CD14-positive monocyte (primary cell): ENCODE results near the gene IFT20. TPM values are rescaled to one million over a fixed set of nuclear protein-coding genes. Genes with fewer than 3 reads are reported as not detected.

Experiments used
- DNase-seq, 3 donors: peaks; one replicate each; pipeline ENCODE4 v3.0.0-alpha.2; 2011 to 2022
- H2AFZ ChIP-seq: 2 replicates; pipeline ENCODE4 v1.6.0; 2012; ENCODE audit warnings: mild to moderate bottlenecking, low read depth, low read length, inconsistent platforms; ENCODE audit not compliant: insufficient read depth, poor library complexity, severe bottlenecking
- H3K27ac ChIP-seq, 2 donors: 1 replicate in 1 of 2; 2 replicates in 1 of 2; pipeline ENCODE4 v1.5.1; 2012 to 2013; ENCODE audit warnings: low read length in 2 of 2, control low read depth in 1 of 2, inconsistent platforms in 1 of 2, low read depth in 1 of 2, mild to moderate bottlenecking in 1 of 2
- H3K27me3 ChIP-seq, 2 donors: one replicate each; pipeline versions ENCODE4 v1.6.0 to v1.6.1; 2011 to 2013; ENCODE audit warnings: low read length in 2 of 2; ENCODE audit not compliant: control insufficient read depth in 2 of 2, insufficient read depth in 2 of 2
- H3K36me3 ChIP-seq, 2 donors: replicated peaks in 1 of 2; 1 replicate in 1 of 2; 2 replicates in 1 of 2; pipeline versions ENCODE4 v1.5.1 to v1.6.1; 2012 to 2013; ENCODE audit warnings: low read length in 2 of 2, control low read depth in 1 of 2, inconsistent platforms in 1 of 2, mild to moderate bottlenecking in 1 of 2; ENCODE audit not compliant: insufficient read depth in 2 of 2, control insufficient read depth in 1 of 2
- H3K4me1 ChIP-seq, 2 donors: 1 replicate in 1 of 2; 2 replicates in 1 of 2; pipeline versions ENCODE4 v1.5.1 to v1.6.1; 2012 to 2013; ENCODE audit warnings: low read length in 2 of 2, control low read depth in 1 of 2, inconsistent platforms in 1 of 2, mild to moderate bottlenecking in 1 of 2, moderate library complexity in 1 of 2; ENCODE audit not compliant: insufficient read depth in 2 of 2, control insufficient read depth in 1 of 2
- H3K4me2 ChIP-seq: replicated peaks from 2 replicates; pipeline ENCODE3; 2012; ENCODE audit warnings: low read length, moderate library complexity, mild to moderate bottlenecking; ENCODE audit not compliant: poor library complexity, severe bottlenecking; ENCODE audit errors: extremely low read depth
- H3K4me3 ChIP-seq, 3 experiments: fragments of 200-600 bp in 1 of 3; sonication (generic) in 1 of 3; replicated peaks in 1 of 3; 1 replicate in 2 of 3; 2 replicates in 1 of 3; pipeline ENCODE4 v1.5.1; 2011 to 2013; ENCODE audit warnings: low read length in 3 of 3, mild to moderate bottlenecking in 3 of 3, control low read depth in 2 of 3, low read depth in 2 of 3, inconsistent platforms in 1 of 3, moderate library complexity in 1 of 3
- H3K79me2 ChIP-seq: 2 replicates; pipeline ENCODE4 v1.6.0; 2012; ENCODE audit warnings: mild to moderate bottlenecking, control low read depth, inconsistent platforms, low read length, moderate library complexity; ENCODE audit not compliant: insufficient read depth
- H3K9ac ChIP-seq: 2 replicates; pipeline ENCODE4 v1.6.0; 2017; ENCODE audit warnings: low read length, mild to moderate bottlenecking; ENCODE audit not compliant: insufficient read depth, poor library complexity, severe bottlenecking
- H3K9me3 ChIP-seq, 2 donors: replicated peaks in 1 of 2; 1 replicate in 1 of 2; 2 replicates in 1 of 2; pipeline versions ENCODE4 v1.5.1 to v1.6.1; 2012 to 2013; ENCODE audit warnings: low read length in 2 of 2, control low read depth in 1 of 2; ENCODE audit not compliant: control insufficient read depth in 1 of 2, insufficient read depth in 1 of 2
- H4K20me1 ChIP-seq: 2 replicates; pipeline ENCODE4 v1.6.0; 2012; ENCODE audit warnings: mild to moderate bottlenecking, low read length, control low read depth, moderate library complexity; ENCODE audit not compliant: insufficient read depth
- H3K27ac Mint-ChIP-seq, 7 donors: one replicate each; pipeline ENCODE4 v1.8.0; 2020; ENCODE audit warnings: mild to moderate bottlenecking in 7 of 7, mixed read lengths in 7 of 7, moderate library complexity in 6 of 7, inconsistent platforms in 2 of 7
- H3K27me3 Mint-ChIP-seq, 3 donors: one replicate each; pipeline ENCODE4 v1.8.0; 2021 to 2022; ENCODE audit warnings: low read depth in 3 of 3, mild to moderate bottlenecking in 3 of 3, mixed read lengths in 3 of 3, moderate library complexity in 3 of 3, inconsistent platforms in 1 of 3
- H3K36me3 Mint-ChIP-seq, 2 donors: one replicate each; pipeline ENCODE4 v1.8.0; 2020; ENCODE audit warnings: mixed read lengths in 2 of 2, inconsistent platforms in 1 of 2, mild to moderate bottlenecking in 1 of 2
- H3K4me1 Mint-ChIP-seq: one replicate; pipeline ENCODE4 v1.8.0; 2020; ENCODE audit warnings: mild to moderate bottlenecking, mixed read lengths
- H3K4me3 Mint-ChIP-seq, 2 donors: one replicate each; pipeline ENCODE4 v1.8.0; 2020; ENCODE audit warnings: mild to moderate bottlenecking in 2 of 2, mixed read lengths in 2 of 2, moderate library complexity in 1 of 2
- H3K9me3 Mint-ChIP-seq, 7 donors: one replicate each; pipeline ENCODE4 v1.8.0; 2020 to 2022; ENCODE audit warnings: mixed read lengths in 7 of 7, mild to moderate bottlenecking in 6 of 7, moderate library complexity in 6 of 7, inconsistent platforms in 2 of 7
- CTCF ChIP-seq: fragments of 200-600 bp; IDR thresholded peaks from one replicate; pipeline ENCODE4 v1.8.0; 2022; ENCODE audit warnings: antibody characterized with exemption, mild to moderate bottlenecking
- WGBS: methylation state at CpG from one replicate; pipeline ENCODE4 v1.1.5; 2013; ENCODE audit warnings: missing lambda C conversion rate; ENCODE audit not compliant: insufficient coverage; 5-methylcytosine and 5-hydroxymethylcytosine counted together
- intact Hi-C, 2 donors: fragments of 100-400 bp; cut with micrococcal nuclease; formaldehyde crosslinking; loops; one replicate each; pipeline versions ENCODE4 v1.15.0 to v1.15.1; 2023
- polyA plus RNA-seq, 3 donors: library from polyadenylated mRNA; depleted of rRNA in 1 of 3; unstranded in 2 of 3; stranded (reverse) in 1 of 3; fragments of 300-500 nt in 2 of 3; fragments of >200 nt in 1 of 3; fragmentation: Illumina TruSeq in 2 of 3; gene quantifications; 1 replicate in 2 of 3; 2 replicates in 1 of 3; pipeline ENCODE4 v1.2.3, GENCODE V29; 2012 to 2021

IFT20 gene
- polyA plus RNA-seq, 3 donors = 61.1 to 79.1 (median 75.4) TPM

DNA sequence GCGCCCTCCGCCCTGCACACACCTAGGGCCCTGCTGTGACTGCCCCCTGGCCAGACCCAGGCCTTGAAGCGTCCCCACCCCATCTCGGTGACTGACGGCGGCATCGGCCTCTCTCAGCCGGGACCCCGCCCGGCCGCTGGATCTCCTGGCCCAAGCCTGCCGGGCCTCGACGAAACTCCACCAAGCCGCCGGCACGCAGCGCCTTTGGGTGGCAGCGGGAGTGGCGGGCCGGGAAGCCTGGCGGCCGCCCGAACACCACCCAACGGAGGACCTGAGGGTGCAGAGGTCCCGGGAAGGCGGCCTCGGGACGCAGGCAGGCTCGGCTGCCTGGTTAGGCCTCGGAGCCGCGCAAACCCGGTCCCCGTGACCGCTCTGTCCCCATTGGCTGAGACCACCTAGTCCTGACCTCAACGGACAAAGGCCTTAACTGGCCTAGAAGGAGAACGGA, 28.3 kb downstream of the IFT20 start:
- DNase-seq = no peak
- H4K20me1 ChIP-seq = no peaks in the 10 kb centered on the region
- Mint-ChIP-seq H3K9me3 (peaks cover 0 to 7% (median 0%) of the 10 kb centered on the region in 7 donors), H3K27ac (no peak overlapping the region), H3K4me1 (no peaks in the 10 kb centered on the region), H3K4me3 (peak overlapping the region in 1 of 2 donors; percentile 51), H3K36me3 (no peaks in the 10 kb centered on the region), H3K27me3 (peaks cover 36 to 67% (median 39%) of the 10 kb centered on the region in 3 donors)
- H3K9me3 ChIP-seq = peaks cover 0 to 10% of the 10 kb centered on the region in 2 donors
- H3K4me2 ChIP-seq = no peak overlapping the region
- no peaks in the 10 kb centered on the region for H3K4me1 ChIP-seq
- H3K9ac ChIP-seq = no peak overlapping the region
- no peak overlapping the region for H2AFZ ChIP-seq
- H3K4me3 ChIP-seq = no peak overlapping the region
- peaks cover 29 to 60% of the 10 kb centered on the region in 2 donors for H3K27me3 ChIP-seq
- H3K79me2 ChIP-seq = no peaks in the 10 kb centered on the region
- H3K27ac ChIP-seq = no peak overlapping the region
- TF ChIP-seq CTCF = no peak
- H3K36me3 ChIP-seq = no peaks in the 10 kb centered on the region
- 43% methylated on average over 36 of the region's 38 CpGs for WGBS
- intact Hi-C loops = no loop called here

- H3K79me2 ChIP-seq = no peaks in the 10 kb centered on the region
- no CpG with 5 or more reads among the region's 3 CpGs for WGBS
- no peak overlapping the region for H2AFZ ChIP-seq
- intact Hi-C loops = no loop called here
- H3K4me1 ChIP-seq = peaks cover 5 to 7% of the 10 kb centered on the region in 2 donors
- H3K9me3 ChIP-seq = no peaks in the 10 kb centered on the region
- H3K27me3 ChIP-seq = peaks cover 0 to 3% of the 10 kb centered on the region in 2 donors
- no peak for DNase-seq
- Mint-ChIP-seq H3K27me3 (peaks cover 2 to 13% (median 4%) of the 10 kb centered on the region in 3 donors), H3K27ac (no peak overlapping the region), H3K36me3 (no peaks in the 10 kb centered on the region), H3K4me3 (no peak overlapping the region), H3K9me3 (no peaks in the 10 kb centered on the region), H3K4me1 (peaks cover 2% of the 10 kb centered on the region)
- H3K27ac ChIP-seq = no peak overlapping the region
- no peaks in the 10 kb centered on the region for H4K20me1 ChIP-seq
- no peak overlapping the region for H3K4me2 ChIP-seq
- no peak overlapping the region for H3K9ac ChIP-seq
- TF ChIP-seq CTCF = no peak
- H3K36me3 ChIP-seq = no peaks in the 10 kb centered on the region
- no peak overlapping the region for H3K4me3 ChIP-seq
Observed at GRCh38 chr17:28298449-28298848, 36.8 kb downstream of the IFT20 start.
